Left ventricle myocardium inferior (tissue), 1 donor: Measurements from ENCODE around the gene RAD50. TPM values are rescaled to one million over a fixed set of nuclear protein-coding genes. Genes with fewer than 3 reads are reported as not detected.

Source experiments
- DNase-seq: peaks from one replicate; pipeline ENCODE4 v3.0.0-alpha.2; 2020
- H3K27ac ChIP-seq: fragments of 200-600 bp; replicated peaks from 2 replicates; pipeline ENCODE4 v1.8.0; 2021
- H3K27me3 ChIP-seq: fragments of 200-600 bp; 2 replicates; pipeline ENCODE4 v1.8.0; 2021; ENCODE audit warnings: low read depth
- H3K36me3 ChIP-seq: fragments of 200-600 bp; 2 replicates; pipeline ENCODE4 v1.8.0; 2021
- H3K4me1 ChIP-seq: fragments of 200-600 bp; 2 replicates; pipeline ENCODE4 v1.8.0; 2021
- H3K4me3 ChIP-seq: fragments of 200-600 bp; 2 replicates; pipeline ENCODE4 v1.8.0; 2021; ENCODE audit warnings: mild to moderate bottlenecking, moderate library complexity
- H3K9me3 ChIP-seq: fragments of 200-600 bp; replicated peaks from 2 replicates; pipeline ENCODE4 v1.8.0; 2021
- intact Hi-C: fragments of 100-400 bp; cut with micrococcal nuclease; formaldehyde crosslinking; loops from one replicate; pipeline ENCODE4 v1.11.0; 2022
- total RNA-seq: library from RNA; stranded (reverse); fragmentation: NEBNext Ultra II Directional; extraction: Animal tissue kit (Norgen Biotek cat#: 25700); gene quantifications from one replicate; pipeline ENCODE4 v1.2.1, GENCODE V29; 2021
- TF ChIP-seq, protein P1 (sequence below): fragments of 200-600 bp; IDR thresholded peaks from 2 replicates; pipeline ENCODE4 v1.8.0; 2021; ENCODE audit warnings: antibody characterized with exemption, mild to moderate bottlenecking, borderline replicate concordance
- donor health status: DM: no; HTN: yes; CAD: no; lungs with severe emphysema.

Gene RAD50
- total RNA-seq, 1 donor from 2014 or later, result 33.4 TPM

DNA sequence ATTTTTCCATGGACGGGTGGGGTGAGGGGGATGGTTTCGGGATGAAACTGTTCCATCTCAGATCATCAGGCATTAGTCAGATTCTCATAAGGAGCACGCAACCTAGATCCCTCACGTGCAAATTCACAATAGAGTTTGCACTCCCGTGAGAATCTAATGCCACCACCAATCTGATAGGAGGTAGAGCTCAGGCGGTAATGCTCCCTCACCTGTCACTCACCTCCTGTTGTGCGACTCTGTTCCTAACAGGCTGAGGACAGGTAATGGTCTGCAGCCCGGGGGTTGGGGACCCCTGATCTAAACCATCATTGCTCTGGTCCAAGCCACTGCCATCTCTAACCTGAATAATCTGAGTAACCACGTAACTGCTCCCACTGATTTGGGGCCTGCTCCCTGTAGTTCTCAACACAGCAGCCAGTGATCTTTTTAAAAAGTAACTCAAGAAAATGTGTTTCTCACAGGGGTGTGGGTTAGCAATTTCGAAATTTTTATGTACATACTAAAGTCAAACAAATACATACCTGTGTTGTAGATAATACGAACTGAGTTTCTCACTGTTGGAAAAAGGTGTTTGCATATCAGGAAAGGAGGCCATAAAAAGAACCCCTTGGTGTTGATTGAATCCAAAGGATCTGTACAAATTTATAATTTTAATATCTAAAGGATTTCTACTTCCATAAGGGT lies 89.9 kb downstream of the RAD50 start:
- DNase-seq, result no peak
- TF ChIP-seq, protein P1, sequence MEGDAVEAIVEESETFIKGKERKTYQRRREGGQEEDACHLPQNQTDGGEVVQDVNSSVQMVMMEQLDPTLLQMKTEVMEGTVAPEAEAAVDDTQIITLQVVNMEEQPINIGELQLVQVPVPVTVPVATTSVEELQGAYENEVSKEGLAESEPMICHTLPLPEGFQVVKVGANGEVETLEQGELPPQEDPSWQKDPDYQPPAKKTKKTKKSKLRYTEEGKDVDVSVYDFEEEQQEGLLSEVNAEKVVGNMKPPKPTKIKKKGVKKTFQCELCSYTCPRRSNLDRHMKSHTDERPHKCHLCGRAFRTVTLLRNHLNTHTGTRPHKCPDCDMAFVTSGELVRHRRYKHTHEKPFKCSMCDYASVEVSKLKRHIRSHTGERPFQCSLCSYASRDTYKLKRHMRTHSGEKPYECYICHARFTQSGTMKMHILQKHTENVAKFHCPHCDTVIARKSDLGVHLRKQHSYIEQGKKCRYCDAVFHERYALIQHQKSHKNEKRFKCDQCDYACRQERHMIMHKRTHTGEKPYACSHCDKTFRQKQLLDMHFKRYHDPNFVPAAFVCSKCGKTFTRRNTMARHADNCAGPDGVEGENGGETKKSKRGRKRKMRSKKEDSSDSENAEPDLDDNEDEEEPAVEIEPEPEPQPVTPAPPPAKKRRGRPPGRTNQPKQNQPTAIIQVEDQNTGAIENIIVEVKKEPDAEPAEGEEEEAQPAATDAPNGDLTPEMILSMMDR, result no peak
- Histone ChIP-seq H3K4me3 (no peak overlapping the region), H3K36me3 (peaks cover 18% of the 10 kb centered on the region), H3K27me3 (no peaks in the 10 kb centered on the region), H3K27ac (no peak overlapping the region), H3K9me3 (peaks cover 20% of the 10 kb centered on the region), H3K4me1 (no peaks in the 10 kb centered on the region)
- intact Hi-C loops, result no loop called here

DNA sequence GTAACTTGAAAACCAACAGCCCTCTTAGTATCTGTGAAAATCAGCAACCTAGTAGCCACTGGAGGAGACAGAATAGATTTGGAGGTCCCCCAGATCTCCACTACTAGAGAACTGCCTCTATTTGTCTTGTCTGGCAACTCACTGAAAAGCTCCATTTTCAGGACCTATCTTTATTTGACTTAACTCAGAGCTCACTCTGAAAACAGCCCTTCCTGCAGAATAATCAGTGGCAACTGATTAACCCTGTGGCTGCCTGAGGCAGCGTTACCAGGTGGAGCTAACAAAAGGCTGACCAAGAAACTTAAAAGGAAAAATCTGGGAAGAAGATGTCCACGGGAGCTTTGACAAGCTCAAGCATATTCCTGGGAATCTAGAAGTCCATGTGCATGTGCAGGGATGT lies 90.7 kb downstream of the RAD50 start:
- H3K27ac ChIP-seq, result no peak overlapping the region
- H3K36me3 ChIP-seq, result peaks cover 10% of the 10 kb centered on the region
- no peaks in the 10 kb centered on the region for H3K27me3 ChIP-seq
- no peaks in the 10 kb centered on the region for H3K4me1 ChIP-seq
- TF ChIP-seq, protein P1, result no peak
- intact Hi-C loops, result no loop called here
- no peak overlapping the region for H3K4me3 ChIP-seq
- no peak for DNase-seq
- peaks cover 20% of the 10 kb centered on the region for H3K9me3 ChIP-seq

DNA sequence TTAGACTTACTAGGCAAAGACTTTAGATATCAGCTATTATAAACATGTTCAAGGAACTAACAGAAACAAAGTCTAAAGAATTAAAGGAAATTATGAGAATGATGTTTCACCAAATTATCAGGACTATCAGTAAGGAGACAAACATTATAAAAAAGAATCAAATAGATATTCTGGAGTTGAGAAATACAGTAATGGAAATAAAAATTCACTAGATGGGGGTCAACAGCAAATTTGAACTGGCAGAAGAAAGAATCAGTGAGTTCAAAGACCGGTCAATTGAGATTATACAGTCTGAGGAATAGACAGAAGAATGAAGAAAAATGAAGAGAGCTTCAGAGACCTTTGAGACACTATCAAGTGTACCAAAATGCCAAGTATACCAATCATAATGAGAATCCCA lies 91.6 kb downstream of the RAD50 start:
- no peak for DNase-seq
- intact Hi-C loops, result no loop called here
- peaks cover 4% of the 10 kb centered on the region for H3K27me3 ChIP-seq
- H3K4me1 ChIP-seq, result no peaks in the 10 kb centered on the region
- peaks cover 20% of the 10 kb centered on the region for H3K9me3 ChIP-seq
- no peak overlapping the region for H3K27ac ChIP-seq
- no peak overlapping the region for H3K4me3 ChIP-seq
- TF ChIP-seq, protein P1, result no peak
- H3K36me3 ChIP-seq, result peaks cover 1% of the 10 kb centered on the region

DNA sequence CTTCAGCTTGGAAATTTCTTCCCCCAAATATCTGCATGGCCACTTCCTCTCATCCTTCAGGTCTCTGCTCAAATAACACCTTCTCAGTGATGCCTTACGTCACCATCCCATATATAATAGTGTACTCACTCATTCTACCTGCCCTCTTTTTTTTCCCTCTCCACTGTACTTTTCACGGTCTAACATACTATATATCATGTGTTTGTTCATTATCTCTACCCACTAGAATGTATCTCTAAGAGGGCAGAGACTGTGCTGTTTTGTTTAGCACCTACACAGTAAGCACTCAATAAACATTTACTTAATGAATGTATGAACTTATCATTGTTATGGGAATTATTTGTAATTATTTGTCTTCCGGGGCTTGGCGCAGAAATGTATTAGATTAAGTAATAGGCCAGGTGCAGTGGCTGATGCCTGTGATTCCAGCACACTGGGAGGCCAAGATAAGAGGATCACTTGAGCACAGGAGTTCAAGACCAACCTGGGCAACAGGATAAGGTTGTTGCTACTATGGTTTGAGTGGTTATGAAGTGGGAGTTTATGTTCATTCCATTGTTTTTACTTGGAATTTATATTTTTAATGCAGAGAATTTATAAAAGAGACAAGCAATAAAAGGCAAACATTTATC lies 95.2 kb downstream of the RAD50 start:
- Histone ChIP-seq H3K9me3 (peaks cover 20% of the 10 kb centered on the region), H3K4me1 (peaks cover 14% of the 10 kb centered on the region), H3K27ac (no peak overlapping the region), H3K36me3 (no peaks in the 10 kb centered on the region), H3K4me3 (no peak overlapping the region), H3K27me3 (peaks cover 38% of the 10 kb centered on the region)
- no peak for DNase-seq
- TF ChIP-seq, protein P1, result no peak
- intact Hi-C loops, result no loop called here

DNA sequence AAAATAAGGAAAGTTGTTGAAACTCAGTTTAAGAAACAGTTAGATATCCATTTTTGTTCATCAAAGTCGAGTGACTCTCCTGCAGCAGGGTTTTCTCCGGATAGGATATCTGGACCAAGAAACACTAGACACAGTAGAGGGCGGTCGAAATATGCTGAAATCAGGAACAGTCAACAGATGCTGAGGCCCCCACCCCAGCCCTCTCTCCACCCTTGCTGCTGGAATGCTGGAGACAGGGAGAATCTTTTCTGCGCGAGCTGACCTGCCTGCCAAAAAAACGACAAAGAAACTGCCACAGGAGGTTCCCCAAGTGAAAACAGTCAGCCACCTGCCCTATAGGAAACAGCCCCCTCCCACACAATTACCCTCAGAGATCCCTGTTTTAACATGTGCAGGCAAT lies 96.9 kb downstream of the RAD50 start:
- no peaks in the 10 kb centered on the region for H3K36me3 ChIP-seq
- no peak overlapping the region for H3K4me3 ChIP-seq
- TF ChIP-seq, protein P1, result no peak
- H3K4me1 ChIP-seq, result peaks cover 14% of the 10 kb centered on the region
- no peak for DNase-seq
- intact Hi-C loops, result no loop called here
- peaks cover 52% of the 10 kb centered on the region for H3K27me3 ChIP-seq
- H3K27ac ChIP-seq, result no peak overlapping the region
- peaks cover 4% of the 10 kb centered on the region for H3K9me3 ChIP-seq
